GM18502 (cell line): ENCODE results near the gene KRT85.
A peak's percentile ranks its signal among the peaks of the same experiment; 100 is the strongest.
"Not testable (repeated sequence)": the region's sequence is repeated elsewhere in the genome, so short reads cannot be mapped to it uniquely, and the experiment has no call there.

ENCODE experiments used
- ATAC-seq: cut with Tn5 transposase; IDR thresholded peaks from one replicate; pipeline ENCODE4 v1.9.1; 2021; ENCODE audit warnings: mild to moderate bottlenecking; ENCODE audit not compliant: unreplicated experiment, poor library complexity

The KRT85 gene

DNA sequence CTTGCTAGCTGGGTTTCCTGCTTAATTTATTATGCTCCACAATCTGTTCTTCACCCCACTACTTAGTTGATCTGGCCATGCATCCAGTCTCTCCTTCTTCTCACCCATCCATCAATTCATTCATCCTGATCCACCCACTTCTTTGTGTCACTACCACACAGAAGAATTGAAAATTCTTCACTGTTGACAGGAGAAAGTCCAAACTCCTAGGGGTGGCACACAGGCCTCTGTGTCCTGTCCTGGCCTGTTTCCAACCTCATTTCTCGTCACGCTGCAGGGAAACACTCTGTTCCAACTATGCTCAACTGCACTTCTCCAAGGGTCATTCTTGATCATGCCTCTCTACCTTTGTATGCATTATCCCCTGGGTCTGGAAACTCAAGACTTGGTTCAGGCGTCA, 35.4 kb downstream of the KRT85 start:
- ATAC-seq: no peak

- no peak for ATAC-seq
Observed at GRCh38 chr12:52331039-52331438, 36.2 kb downstream of the KRT85 start.

DNA sequence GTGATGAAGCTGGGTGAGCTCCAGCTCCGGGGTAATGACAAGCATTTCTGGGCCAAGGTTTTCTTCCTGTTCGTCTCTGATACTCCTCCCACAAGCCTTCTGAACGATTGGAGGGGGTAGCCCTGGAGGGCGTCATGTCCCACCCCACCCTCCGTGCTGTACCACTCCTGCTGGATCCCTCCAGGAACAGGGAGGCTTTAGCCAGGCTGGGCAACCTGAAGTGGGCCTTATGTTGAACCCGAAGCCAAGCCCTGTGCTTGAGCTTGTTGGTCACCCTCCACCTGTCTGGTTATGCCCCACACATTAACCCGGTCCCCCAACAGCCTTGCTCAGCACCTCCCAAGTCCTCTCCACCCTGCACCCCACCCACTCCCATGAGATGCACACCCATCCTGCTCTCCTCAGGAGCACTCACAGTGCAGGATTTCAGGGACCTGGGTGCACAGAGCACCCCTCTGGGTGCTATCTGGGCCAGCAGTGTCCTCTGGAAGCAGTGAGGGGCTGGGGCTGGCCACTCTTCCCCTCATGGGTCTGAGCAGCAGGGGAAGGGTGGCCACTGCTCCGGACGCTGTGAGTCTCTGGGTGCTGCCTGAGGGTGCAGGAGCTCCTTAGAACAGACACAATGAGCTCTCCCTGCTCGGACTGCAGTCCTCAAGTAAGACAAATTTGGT, 39.3 kb downstream of the KRT85 start:
- ATAC-seq: no peak

- peak; percentile 95 for ATAC-seq
Observed at GRCh38 chr12:52327052-52327829, 40.0 kb downstream of the KRT85 start.

DNA sequence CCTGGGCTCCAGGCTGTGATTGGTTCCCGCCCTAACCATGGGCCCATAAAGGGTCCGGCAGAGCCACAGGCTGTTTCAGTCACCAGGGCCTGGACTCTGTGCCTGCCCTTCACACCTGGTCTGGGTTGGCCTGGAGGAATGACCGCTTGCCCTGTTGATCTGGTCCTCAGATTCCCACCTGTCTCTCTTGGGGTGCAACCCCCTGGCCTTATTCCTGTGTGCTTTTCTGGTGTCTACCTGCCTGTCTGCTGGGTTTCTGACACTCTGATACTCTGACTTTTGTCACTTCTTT, 43.2 kb downstream of the KRT85 start:
- ATAC-seq: no peak

DNA sequence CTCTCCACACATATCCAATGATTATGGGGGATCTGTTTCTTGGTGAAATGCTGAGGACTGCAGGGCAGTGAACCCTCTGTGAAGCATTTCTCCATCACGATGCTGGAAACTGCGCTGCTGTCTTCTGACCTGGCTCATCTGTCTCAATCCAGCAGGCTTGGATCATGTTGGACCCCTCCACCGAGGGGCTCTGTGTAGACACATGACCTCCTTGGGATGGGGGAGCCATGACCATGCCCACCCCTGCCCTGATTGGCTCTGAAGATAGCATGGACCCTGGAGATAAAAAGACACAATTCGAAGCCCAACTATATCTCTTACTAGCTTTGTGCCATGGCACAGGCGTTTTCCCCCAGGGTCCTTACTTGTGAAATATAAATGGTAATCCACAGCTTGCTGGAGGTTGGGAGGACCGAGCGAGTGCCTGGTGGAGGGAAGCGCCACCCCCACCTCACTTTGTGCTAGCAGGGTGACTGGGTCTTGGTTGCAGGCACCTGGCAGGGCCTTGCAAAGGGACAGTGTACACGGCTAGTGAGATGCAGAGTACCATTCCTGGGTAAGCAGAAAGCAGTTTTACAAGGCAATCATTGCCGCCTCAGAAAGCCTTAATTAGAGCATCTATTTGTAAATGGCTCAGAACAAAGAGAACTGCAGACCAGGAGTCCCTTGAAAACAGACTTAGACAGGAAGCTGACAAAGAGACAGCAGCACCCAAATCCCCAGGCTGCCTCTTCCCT, 43.7 kb downstream of the KRT85 start:
- no peak for ATAC-seq

- no peak for ATAC-seq
Observed at GRCh38 chr12:52323001-52323400, 44.3 kb downstream of the KRT85 start.

- no peak for ATAC-seq
Observed at GRCh38 chr12:52322069-52322468, 45.2 kb downstream of the KRT85 start.

DNA sequence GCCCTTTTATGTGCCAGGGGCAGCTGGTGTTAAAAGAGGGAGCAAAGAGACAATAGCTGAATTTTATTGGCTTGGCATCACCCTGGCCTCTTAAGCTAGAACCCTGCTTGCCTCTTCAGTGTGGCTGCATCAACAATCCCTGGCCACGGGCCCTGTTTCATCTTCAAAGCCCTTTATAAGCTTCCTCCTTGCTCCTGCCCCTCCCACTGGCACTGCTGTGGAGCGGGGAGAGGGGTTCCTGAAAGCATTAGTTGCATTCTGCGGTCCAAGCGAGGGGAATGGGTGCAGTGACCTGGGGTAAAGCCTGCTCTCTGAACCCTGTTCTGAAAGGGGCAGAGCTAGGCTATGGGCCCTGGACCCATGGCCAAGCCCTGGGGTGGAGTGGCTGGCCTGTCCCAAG, 45.9 kb downstream of the KRT85 start:
- ATAC-seq: no peak

- no peak for ATAC-seq
Observed at GRCh38 chr12:52320784-52321400, 46.4 kb downstream of the KRT85 start, which contains the start of gene KRT83. KRT83 (minus strand) TSS chr12:52321398; CDS start chr12:52321335, 63 bp downstream.

DNA sequence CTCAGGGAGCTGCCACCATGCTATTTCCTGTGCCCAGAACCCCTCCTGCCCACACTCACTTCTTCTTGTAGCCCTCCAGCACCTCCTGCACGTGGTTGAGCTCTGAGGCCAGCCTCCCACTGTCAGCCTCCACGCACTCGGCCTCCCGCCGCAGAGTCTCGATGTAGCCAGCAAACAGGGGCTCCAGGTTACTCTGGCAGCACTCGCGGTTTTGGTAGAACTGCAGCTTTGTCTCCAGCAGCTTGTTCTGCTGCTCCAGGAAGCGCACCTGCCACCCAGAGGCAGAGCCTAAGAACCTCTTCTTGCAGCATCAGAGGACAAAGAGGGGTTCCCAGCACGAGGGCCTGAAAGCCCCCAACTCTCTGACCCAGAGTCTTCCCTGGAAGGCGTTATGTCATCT, 48.2 kb downstream of the KRT85 start:
- ATAC-seq: no peak

DNA sequence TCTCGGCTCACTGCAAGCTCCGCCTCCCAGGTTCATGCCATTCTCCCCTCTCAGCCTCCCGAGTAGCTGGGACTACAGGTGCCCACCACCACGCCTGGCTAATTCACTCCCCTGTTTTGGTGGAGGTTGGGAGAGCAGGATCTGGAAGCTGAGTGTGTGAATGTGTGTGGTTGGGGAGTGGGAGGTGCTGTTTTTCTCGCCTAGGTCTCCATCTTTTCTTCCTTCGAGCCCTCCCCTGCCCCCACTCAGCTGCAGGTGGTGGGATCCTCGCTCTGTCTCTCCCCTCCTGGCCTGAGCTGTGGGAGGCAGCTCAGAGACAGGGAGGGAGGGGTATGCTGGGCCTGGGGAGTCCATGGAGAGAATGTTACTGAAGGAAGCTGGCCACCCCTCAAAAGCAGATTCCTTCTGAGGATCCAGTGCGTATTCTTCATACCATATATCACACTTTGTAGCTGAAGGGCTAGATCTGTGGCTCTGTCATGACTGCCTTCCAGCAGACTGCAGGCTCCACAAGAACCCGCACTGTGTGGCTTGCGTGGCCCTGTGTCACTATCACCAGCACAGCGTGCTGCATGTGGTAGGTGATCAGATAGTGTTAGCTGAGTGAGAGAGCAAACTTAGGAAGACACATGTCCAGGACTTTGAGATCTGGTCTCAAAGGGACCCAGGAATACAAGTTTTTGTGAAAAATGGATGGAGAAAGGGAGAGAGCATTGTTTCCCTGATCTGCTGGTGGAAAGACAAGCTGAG, 48.9 kb downstream of the KRT85 start:
- no peak for ATAC-seq

GRCh38 chr12:52317468-52318052, 49.7 kb downstream of the KRT85 start:
- ATAC-seq: no peak

GRCh38 chr12:52316701-52317100, 50.6 kb downstream of the KRT85 start:
- ATAC-seq: no peak

DNA sequence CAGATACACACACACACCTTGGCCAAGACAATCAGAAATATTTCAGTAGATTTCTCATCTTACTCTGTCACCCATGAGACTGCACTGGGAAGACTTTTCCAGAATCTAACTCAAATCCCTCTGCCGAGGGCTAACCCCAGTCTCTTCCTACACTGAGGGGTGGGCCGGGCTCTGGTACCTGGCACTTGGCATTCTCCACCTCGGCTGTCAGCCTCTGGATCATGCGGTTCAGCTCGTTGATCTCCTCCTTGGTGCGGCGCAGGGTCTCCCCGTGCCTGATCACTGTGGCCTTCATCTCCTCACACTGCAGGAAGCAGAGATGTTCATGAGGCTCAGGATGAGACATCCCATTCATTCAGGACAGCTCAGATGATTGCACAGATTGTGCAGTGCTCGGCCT, 51.0 kb downstream of the KRT85 start:
- ATAC-seq: no peak

DNA sequence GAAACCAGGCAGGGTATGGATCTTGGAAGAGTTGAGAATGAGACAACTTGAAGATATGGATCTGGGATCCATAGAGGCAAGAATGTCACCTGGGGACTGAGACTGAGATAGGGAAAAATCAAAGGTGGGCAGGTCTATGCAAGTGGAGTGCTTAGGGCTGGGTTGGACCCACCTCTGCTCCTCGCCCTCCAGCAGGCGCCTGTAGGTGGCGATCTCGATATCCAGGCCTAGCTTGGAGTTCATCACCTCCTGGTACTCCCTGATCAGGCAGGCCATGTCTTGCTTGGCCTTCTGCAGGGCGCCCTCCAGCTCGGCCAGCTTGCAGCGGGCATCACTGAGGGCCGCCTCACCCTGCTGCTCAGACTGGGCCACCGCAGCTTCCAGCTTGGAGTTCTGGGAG, 51.6 kb downstream of the KRT85 start:
- not testable (repeated sequence) for ATAC-seq

- ATAC-seq: no peak
Observed at GRCh38 chr12:52314511-52314910, 52.8 kb downstream of the KRT85 start.

DNA sequence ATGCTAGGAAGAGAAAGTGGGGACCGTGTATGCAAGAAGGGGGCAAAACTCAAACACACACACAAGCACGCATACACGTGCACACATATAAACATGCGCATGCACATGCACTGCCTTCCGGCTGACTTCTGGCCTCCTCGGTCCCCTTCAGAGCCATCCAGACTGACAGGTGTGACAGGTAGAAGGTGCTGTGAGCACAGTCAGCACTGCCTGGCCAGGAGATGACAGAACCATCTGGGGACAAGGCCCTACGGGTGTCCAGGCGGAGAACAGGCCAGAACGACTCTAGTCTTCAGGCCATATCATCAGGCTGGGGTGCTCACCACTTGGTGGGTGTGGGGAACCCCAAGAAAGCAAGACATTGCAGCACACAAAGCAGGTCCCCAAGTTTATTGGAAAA, 53.4 kb downstream of the KRT85 start:
- ATAC-seq: no peak

GRCh38 chr12:52313461-52313860, 53.8 kb downstream of the KRT85 start:
- no peak for ATAC-seq

DNA sequence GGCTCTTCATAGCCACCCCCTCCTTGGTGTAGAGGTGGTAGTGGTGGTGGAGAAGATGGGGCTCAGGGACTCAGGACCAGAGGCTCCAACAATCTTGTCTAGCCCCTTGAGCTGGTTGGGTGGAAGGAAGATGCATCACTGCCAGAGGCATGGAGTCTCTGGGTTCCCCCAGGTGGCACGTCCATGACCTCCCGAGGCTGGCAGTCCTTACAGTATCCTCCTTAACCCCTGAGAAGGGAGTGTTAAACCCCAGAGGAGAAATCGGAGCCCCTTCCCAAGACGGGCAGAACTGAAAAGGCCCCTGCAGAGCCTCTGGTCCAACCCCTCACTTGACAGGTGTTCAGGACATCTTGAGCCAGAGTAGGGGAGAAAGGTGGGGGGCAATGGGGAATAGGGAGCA, 55.2 kb downstream of the KRT85 start:
- no peak for ATAC-seq
